ENCODE data around the gene C16orf86.
A peak's percentile ranks its signal among the peaks of the same experiment; 100 is the strongest.

C16orf86 gene, protein sequence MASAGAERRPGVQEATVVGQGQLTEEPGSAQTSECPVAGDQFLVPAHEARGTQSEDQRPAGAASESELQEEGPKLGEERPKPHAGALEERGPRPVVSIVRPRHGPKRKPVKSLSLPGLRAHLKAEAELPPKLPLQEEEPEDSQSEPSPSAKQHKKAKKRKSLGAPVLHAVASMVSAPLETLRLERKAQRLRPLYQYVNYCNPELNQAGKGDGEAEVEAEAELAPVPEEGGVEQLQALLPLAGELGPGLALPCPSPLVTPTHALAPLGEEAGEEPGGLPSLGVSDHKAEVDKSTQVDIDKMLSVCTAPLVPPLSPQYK

DNA sequence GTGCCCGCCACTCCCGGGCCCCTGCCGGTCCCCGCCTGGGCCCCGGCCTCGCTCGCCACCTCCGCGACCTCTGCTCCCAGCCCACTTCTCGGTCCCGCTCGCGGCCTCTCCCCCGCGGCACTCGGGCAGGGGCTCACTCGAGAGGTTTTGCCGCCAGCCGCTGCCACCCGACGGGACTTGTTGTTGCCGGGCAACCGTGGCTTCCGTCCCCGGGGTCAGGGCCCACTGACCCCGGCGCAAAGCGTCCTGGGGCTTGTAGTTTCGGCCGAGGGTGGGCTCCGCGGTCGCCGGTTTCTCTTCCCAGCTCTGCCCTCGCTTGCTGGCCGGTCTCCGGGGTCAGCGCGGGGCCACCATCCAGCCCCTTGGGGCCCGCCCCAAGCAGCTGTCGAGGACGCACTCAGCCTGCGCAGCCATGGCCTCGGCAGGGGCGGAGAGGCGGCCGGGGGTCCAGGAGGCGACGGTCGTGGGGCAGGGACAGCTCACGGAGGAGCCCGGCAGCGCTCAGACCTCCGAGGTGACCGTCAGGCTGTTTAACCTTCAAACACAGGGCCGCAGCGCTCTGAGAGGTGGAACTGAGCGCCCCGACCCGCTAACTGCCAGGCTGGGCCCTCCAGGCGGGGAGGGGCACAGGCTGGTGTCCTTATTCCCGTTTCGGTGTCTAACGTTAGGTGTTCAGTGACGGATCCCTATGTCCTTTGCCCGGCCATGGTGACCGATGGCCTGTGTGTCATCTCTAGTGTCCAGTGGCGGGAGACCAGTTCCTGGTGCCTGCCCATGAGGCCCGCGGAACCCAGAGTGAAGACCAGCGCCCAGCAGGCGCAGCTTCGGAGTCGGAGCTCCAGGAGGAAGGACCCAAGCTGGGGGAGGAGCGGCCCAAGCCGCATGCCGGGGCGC is at the start of gene C16orf86, which contains the start of gene ENKD1:
Gene C16orf86, plus strand, starts transcription at position 256 of the 894 bp plus-strand sequence. Its CDS starts 157 bp downstream, at position 413.
Gene ENKD1, minus strand, starts transcription at position 192 of the 894 bp plus-strand sequence. CDS start 308 bp downstream, outside the sequence.
- no peak for DNase-seq (ENCODE audit: low read depth)
- TF ChIP-seq, protein P1, sequence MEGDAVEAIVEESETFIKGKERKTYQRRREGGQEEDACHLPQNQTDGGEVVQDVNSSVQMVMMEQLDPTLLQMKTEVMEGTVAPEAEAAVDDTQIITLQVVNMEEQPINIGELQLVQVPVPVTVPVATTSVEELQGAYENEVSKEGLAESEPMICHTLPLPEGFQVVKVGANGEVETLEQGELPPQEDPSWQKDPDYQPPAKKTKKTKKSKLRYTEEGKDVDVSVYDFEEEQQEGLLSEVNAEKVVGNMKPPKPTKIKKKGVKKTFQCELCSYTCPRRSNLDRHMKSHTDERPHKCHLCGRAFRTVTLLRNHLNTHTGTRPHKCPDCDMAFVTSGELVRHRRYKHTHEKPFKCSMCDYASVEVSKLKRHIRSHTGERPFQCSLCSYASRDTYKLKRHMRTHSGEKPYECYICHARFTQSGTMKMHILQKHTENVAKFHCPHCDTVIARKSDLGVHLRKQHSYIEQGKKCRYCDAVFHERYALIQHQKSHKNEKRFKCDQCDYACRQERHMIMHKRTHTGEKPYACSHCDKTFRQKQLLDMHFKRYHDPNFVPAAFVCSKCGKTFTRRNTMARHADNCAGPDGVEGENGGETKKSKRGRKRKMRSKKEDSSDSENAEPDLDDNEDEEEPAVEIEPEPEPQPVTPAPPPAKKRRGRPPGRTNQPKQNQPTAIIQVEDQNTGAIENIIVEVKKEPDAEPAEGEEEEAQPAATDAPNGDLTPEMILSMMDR (IDR thresholded peaks at IDR 0.05; ENCODE audit: low read depth, low read length, missing control alignments) = no peak
- peak within 1 kb of the TSS; percentile 80 for H3K4me3 ChIP-seq (ENCODE audit: low read depth, low read length)

DNA sequence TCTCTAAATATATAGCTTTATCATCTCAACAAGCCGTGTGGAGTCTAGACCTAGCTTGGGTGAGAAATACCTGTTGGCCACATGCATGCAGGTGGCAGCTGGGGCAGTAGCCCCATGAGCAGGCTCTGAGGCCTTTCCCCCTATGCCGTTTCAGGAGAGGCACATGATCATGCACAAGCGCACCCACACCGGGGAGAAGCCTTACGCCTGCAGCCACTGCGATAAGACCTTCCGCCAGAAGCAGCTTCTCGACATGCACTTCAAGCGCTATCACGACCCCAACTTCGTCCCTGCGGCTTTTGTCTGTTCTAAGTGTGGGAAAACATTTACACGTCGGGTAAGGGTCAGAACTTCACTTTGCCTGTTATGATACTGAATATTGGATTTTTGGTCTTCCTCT is 38.4 kb upstream of the C16orf86 start:
- TF ChIP-seq, protein P1 (IDR thresholded peaks at IDR 0.05; ENCODE audit: low read depth, low read length, missing control alignments) = no peak
- no peak for DNase-seq (ENCODE audit: low read depth)

DNA sequence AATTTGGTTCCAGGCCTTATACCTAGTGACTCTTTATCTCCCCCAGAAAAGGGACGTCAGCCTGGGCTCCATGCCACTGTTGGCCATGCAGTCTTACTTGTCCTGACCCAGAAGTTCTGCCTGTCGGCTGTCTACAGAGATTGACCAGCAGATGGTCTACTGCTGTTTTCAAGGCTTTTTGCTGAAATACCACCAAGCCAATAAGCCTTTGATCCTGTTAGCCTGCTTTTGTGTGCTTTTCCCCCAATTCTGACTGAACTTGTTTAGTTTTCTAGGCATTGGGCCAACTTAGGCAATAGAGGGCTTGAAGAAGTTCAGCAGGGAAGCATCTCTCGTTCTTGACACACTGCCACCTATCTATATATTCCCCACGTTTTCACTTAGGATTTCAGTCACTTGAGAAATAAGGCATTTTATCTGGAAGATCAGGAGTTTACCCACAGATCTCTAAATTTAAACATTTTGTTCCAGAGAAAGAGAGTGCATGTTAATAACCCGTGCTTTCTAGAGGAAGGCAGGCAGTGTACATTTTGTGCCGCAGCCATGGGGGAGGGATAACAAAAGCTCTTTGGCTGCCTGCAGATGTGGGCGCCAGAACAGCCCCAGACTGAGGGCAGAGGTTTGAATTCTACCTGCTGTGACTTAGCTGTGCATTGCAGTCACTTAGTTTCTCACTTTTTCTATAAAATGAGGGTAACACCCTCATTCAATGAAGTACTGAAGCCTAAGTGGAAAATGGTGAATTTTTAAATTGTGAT is 34.0 kb upstream of the C16orf86 start:
- TF ChIP-seq, protein P1 (IDR thresholded peaks at IDR 0.05; ENCODE audit: low read depth, low read length, missing control alignments) = no peak
- no peak overlapping the region for H3K4me3 ChIP-seq (ENCODE audit: low read depth, low read length)
- DNase-seq (ENCODE audit: low read depth) = no peak

More for the DNA sequence above, 38.4 kb upstream of the C16orf86 start:
- H3K4me3 ChIP-seq (ENCODE audit: low read depth, low read length) = no peak overlapping the region

DNA sequence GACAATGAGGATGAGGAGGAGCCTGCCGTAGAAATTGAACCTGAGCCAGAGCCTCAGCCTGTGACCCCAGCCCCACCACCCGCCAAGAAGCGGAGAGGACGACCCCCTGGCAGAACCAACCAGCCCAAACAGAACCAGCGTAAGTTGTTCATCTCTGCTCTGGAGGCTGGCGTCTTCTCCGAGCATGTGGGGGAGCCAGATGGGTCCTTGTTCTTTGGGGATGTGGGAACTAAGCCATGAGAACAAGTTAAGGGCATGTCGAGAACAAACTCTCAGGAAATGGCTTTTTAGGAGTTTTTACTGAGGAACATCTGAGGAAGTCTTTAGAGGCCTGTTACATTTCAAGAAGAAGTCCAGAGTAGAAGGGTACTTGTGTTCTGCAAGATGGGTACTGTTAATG is 29.9 kb upstream of the C16orf86 start:
- H3K4me3 ChIP-seq (ENCODE audit: low read depth, low read length) = no peak overlapping the region
- DNase-seq (ENCODE audit: low read depth) = no peak
- TF ChIP-seq, protein P1 (IDR thresholded peaks at IDR 0.05; ENCODE audit: low read depth, low read length, missing control alignments) = no peak

DNA sequence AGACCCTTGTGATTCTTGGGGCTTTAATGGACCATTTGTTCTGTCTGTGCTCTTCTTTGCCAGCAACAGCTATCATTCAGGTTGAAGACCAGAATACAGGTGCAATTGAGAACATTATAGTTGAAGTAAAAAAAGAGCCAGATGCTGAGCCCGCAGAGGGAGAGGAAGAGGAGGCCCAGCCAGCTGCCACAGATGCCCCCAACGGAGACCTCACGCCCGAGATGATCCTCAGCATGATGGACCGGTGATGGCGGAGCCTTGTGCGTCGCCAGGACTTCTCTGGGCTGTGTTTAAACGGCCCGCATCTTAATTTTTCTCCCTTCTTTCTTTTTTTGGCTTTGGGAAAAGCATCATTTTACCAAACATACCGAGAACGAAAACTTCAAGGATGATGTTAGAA is 29.0 kb upstream of the C16orf86 start:
- no peak for DNase-seq (ENCODE audit: low read depth)
- no peak overlapping the region for H3K4me3 ChIP-seq (ENCODE audit: low read depth, low read length)
- TF ChIP-seq, protein P1 (IDR thresholded peaks at IDR 0.05; ENCODE audit: low read depth, low read length, missing control alignments) = no peak
